RCC 7860 (cell line): ENCODE data around the gene TRAPPC14.

Experiments used
- DNase-seq: peaks from one replicate; pipeline ENCODE4 v3.0.0-alpha.2; 2015; ENCODE audit warnings: low spot score
- FAIRE-seq: peaks from 2 replicates; lab custom pipeline; 2012; peaks lifted over from hg19 to GRCh38; lab: Jason Lieb, UNC

TRAPPC14 gene

DNA sequence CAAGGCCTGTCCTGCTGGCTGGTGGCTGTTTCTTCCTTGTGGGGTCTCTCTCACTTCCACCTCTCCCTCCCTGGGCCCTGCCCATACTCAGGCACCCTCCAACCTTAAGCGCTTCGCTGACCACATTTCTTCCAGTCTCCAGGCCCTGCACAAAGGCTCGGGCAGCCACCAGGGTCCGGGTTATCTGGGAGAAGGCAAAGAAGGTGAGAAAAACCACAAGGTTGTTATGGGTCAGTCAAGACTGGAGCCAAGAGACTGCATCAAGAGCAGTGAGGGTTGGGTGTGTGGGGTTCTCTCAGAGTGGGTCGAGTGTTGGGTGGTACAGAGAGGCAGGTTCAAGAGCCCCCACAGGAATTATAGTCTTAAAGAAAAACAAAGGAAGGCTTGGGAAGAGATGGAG lies 16.1 kb upstream of the TRAPPC14 start:
- FAIRE-seq = no peak
- no peak for DNase-seq

DNA sequence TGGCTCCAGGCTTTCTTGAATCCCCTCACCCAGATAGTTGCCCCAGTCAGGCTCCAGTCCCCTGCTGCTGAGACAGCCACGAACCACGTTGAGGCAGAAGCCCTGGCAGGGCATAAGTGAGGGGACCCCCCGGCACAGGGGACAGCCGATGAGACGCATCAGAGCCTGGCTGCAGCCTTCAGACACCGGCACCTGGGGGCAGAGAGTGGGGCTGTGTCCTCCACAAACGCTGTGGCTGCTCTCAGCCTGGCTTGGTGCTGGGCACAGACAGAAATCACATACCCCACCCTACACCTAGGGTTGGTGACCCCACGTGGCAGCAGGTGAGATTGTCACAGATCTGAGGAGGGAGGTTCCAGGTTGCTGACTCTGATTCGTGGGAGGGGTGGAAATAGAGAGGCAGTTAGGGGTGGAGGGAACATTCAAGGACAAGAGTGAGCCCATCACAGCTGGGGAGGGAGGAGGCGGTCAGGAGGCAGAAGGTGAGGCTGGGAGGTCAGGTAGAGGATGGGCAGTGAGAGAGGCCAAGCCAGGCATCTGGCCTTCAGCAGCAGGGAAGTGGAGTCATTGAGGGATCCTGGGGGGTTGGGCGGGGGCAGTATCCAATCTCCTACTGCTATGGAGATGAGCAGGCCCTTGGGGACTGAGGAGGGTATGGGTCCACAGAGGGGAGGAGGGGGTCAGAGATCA lies 15.4 kb upstream of the TRAPPC14 start:
- DNase-seq (no peak), FAIRE-seq (no peak)

DNA sequence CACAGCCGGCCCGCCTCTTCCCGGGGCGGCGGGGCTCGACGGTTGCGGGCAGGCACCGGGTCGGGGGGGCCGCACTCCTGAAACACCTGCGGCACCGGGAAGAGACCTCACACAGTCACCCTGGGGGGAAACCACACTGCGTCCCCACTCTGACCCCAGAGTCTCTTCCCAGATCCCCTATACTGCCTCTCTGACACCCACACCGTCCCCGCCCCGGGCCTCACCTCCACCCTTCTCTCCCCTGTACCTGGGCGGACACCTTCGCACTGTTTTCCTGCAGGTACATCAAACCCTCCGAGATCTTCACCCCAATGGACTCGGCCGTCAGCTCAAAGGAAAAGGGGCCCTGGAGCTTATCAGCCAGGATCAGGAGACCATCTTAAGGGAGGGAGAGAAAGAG lies 13.3 kb upstream of the TRAPPC14 start:
- no peak for FAIRE-seq

DNA sequence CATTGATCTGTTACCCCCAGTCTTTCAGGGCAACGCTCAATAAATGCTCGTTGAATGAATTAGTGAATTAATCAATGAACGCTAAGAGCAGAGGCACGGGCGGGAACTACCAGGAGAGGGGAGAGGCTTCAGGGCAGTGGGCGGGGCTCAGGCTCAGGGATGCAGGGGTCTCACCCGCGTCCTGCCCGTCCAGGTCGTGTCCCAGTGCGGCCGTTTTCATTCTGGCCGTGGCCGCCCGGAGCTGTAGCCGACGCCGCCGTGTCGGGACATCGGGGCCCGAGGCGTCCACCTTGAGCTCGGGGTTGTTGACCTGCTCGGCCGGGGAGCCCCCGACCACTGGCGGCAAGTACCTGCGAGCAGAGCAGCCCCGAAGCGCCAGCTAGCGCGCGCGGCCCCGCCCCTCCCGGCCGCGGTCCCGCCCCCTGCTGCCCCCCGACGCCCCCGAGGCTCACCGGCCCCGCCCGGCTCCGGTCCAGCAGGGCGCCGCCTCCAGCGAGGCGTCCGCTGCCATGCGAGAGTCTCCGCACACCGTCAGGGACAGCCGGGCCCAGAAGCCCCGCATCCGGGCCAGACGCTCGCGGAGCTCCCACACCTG lies 12.7 kb upstream of the TRAPPC14 start:
- FAIRE-seq (no peak), DNase-seq (no peak)

More for the DNA sequence above, 13.3 kb upstream of the TRAPPC14 start:
- DNase-seq = no peak

DNA sequence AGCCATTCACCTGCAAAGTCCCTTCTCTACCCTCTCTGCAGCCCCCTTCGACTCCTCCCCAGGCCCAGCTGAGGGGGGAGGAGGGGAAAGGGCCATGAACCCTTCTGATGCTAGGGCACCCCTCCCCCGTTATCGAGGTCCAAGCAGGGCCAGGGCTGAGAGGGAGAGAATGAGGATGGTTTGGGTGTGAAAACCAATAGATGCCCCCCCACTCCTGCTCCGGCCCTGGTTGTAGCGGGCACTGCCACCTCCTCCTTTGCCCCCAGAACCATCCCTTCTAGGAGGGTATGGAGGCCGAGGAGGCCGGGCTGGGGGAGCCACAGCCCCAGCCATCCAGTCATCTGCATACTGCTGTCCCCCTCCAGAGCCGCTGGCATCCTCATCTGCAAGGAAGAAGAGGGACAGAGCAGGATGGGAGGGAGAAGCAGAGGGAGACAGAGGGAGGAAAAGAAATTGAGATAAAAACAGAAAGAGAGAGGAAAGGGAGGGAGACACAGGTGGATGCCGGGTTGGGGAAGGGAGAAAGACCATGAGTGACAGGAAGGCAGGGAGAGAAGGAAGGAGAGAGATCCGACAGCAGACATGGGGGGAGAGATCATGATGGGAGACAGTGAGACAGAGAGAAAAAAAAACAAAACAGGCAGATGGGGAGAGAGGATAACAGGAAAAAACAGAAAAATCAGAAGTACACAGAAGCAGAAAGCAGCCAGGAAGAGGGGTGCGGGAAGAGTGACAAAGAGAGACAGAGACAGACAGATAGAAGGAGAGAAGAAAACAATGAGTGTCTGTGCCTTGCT lies 11.8 kb upstream of the TRAPPC14 start:
- DNase-seq = no peak
- FAIRE-seq = no peak

DNA sequence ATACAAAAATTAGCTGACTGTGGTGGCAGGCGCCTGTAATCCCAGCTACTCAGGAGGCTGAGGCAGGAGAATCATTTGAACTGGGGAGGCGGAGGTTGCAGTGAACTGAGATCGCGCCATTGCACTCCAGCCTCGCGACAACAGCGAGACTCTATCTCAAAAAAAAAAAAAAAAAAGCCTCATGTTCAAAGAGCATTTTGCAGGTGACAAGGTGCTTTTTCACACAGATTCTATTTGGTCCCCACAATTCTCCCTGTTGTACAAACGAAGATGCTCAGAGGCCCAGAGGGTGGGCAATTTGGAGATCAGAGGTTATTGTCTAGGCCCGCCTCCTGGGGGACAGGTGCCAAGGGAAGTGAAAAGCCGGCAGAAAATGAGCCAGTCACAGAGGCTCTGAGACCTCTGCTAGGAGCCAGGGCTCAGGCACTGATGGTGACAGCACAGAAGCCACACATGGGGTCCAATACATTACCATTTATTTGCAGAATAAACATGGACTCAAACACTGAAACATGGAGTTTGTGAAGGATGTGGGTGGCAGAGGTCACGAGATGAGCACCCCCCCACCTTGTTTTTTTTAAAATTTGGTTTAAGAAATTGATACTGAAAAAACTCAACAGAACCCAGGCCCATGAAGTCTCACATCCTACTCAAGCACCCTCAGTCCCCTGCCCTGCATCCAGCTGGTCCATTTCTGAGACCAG lies 10.8 kb upstream of the TRAPPC14 start:
- FAIRE-seq (no peak), DNase-seq (no peak)

DNA sequence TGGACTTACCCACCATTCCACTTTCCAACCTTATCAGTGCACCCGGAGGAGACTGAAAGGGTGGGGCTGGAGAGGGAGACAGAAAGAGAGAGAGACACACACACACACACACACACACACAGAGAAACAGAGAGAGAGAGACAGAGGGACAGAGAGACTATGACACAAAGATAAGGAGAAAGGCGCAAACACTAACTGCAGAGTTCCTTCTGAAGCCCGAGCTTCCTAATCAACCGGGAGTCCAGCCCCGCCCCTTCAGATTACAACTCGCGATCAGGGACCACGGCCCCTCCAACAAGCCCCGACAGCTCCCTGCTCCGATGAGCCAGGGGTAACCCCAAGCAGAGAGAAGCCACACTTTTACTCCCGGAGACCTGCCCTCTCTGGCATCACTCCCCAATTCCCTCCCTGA lies 9.4 kb upstream of the TRAPPC14 start:
- FAIRE-seq (no peak), DNase-seq (no peak)

DNA sequence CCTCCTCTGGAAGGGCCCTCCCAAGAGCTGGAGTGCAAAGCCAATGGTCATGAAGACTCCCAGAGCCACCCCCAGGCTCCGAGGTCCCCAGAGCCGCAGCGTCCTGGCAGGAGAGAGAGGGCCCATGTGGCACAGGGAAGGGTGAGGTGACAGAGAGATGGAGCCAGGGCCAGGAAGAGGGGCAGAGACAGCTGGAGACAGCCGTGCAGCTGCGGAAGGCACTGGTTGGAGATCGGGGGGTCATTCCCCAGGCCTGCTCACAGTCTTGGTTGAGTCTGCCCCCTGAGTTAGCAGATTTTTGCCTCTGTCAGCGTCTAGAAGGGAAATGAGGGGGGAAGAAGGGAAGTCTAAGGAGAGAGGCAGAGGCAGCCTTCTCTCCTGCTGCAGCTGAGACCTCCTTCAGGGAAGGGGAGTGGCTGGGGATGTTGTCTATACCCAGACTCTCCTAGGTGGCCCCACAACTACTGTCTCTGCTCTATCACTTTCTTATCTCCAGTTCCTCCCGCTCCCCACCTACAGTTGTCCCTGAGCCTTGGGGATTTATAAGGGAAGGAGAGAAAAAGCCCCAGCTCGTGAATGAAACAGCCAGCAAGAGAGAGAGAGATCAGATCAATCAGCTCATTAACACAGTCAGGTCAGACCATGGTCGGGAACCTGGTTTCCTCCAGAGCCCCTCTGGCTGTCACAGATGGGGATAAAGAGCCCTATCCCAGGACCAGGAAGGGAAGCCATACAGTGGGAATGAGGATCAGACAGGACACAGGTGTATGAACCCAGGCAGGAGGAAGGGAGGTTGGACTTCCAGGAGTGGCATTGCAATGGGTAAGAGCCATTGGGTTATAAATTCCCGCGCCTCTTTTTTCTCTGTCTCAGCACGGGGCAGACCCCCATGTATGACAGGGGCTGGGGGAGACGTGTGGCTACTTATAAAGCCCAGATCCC lies 8.7 kb upstream of the TRAPPC14 start:
- FAIRE-seq (no peak), DNase-seq (no peak)

DNA sequence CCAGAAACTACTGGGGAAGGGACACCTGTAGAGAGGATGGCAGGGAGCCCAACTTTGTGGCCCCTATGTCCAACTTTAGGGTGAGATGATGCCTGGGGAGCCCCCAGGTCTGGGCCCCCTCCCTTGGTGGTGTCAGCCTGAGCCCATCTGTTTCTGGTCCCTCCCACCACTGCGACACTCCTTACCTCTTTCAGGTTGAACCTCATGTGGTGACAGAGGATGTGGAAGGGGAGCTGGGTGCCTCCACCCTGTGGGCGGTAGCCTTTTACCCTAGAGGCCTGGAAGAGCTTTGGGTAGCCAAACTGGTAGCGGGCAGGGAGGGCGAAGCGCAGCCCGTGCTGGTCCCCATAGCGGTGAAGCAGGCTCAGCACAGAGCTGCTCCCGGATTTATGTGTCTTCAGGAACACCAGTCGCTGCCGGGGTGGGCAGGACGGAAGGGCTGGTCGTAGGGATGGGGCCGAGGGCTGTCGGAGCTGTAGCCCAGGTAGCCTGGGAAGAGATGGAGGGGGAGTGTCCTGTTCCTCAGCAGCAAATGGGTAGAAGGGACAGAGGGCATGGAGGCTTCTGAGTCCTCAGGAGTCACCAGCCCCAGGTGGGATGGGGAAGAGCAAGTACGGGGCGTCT lies 7.9 kb upstream of the TRAPPC14 start:
- no peak for FAIRE-seq
- no peak for DNase-seq

DNA sequence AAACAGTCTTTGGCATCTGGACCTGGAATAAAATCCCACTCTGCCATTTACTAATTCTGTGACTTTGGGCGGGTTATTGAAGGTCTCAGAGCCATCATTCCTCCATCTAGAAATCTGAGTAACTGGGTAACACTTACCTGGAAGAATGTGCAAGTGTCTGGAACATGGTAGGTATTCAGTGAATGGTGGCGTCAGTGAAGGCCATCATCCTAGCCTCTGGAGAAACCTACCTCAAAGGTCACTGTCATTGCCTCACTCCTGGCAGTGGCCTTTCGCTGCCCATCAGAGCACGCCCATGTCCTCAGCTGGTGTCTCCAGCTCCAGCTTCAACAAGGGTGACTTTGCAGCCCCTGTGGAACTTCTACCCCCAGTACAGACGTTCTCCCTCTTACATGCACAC lies 5.3 kb upstream of the TRAPPC14 start:
- FAIRE-seq (no peak), DNase-seq (no peak)

DNA sequence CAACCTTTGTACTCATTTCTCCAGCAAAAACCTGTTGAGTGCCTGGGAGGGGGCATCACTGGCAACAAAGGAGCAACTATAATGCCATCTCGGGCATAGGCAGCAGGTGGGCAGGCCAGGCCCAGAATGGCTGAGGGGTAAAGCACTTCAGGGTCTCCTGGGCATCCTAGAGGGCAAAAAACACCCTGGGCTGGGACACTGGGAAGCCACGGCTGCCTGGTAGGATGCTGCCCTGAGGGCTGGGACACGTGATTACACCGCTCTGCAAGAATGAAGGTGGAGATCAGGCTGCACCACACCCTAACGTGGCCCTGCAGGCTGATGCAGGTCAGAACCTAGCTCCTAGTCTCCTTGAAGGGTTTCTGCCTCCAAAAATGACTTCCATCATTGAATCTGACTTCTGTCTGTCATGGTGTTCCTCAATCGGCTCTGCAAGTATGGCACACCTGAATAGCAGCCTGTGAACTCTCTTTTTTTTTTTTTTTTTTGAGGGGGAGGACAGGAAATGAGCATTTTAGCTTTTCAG lies 4.5 kb upstream of the TRAPPC14 start:
- DNase-seq (no peak), FAIRE-seq (no peak)

DNA sequence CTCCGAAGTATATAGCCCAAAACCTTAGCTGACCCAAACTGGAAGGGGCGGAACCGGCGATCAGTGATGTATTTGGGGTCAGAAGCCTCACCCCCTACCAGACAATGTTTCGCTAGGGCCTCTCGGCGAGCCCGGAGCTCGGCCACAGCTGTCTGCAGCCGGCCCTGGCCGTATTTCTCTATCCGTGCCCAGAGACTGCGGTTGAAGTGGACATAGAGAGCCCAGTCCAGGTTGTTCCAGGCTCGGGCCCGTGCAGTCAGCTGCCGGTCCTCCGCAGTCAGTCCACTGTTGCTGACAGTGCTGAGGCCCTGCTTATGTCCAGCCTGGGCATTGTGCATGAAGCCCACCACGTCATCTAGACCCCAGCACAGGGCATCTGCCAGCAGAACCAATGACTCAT lies 1.5 kb upstream of the TRAPPC14 start:
- FAIRE-seq (no peak), DNase-seq (no peak)

DNA sequence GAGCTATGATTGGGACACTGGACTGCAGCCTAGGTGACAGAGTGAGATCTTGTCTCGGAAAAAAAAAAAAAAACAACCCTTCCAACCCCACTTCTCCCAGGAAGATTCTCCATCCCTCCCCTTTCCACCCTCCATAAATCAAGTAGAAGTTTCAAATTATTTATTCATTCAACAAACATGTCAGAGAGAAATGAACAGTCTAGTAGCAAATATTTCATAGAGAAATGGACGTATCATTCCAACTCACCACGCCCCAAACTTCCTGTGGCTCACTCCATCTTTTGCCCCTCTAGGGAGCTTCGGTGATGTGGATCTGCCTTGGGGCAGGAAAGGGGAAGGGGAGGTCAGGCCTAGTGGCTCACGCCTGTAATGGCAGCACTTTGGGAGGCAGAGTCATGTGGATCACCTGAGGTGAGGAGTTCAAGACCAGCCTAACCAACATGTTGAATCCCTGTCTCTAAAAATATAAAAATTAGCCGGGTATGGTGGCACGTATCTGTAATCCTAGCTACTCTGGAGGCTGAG lies 638 bp upstream of the TRAPPC14 start:
- DNase-seq (no peak), FAIRE-seq (no peak)

DNA sequence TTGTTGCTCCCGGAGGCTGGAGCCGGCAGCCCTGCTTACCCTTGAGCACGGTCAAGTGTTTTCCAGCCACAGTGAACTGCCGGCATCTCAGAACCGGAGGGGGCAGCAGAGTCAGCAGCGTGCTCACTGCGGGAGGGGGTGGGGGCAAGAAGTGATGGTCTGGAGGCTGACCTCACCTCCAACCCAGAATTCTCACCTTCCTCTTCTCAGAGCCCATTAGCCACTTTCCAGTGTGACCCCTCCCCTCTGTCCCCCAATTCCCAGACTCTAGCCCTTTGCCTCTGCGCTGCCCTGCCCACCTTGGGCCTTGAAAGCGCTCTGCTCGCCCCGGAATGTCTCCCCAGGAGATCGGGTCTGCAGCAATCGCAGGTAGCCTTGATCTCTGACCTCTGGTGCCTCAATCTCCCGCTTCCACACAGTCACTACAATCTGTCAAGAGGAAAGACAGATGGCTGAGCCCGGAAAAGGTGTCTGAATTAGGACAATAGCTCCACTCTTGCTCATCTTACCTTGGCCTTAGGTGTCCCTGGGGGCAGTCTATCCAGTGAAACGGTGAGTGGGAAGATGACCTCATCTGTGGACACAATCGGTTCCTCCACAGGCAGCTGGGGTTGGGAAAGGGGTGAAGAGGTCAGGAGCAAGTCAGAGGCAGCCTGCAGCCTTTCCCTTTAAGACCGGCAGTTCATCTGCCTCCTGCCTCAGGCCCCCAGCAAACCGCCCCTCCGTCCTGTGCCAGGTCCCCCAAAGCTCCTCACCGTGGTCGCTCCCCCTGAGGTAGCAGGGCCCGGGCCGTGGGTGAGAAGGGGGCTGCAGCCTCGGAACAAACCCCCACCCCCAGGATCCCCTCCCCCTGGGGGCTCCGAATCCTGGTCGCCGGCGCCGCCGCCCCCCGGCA lies 942 bp downstream of the TRAPPC14 start:
- FAIRE-seq = no peak
- peak; percentile 80 for DNase-seq

DNA sequence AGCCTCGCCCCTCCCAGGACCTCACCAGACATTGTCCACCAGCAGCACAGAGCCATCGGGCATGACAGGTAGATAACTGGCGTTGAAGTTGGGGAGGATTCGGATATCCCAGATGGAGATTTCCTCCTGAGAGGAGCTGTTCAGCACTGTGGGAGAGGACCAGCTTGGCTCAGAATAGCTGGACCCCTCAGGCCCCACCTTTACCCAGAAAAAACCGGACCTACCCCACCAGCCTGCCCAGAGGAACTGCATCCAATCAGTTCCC lies 1.5 kb downstream of the TRAPPC14 start:
- FAIRE-seq (no peak), DNase-seq (no peak)

DNA sequence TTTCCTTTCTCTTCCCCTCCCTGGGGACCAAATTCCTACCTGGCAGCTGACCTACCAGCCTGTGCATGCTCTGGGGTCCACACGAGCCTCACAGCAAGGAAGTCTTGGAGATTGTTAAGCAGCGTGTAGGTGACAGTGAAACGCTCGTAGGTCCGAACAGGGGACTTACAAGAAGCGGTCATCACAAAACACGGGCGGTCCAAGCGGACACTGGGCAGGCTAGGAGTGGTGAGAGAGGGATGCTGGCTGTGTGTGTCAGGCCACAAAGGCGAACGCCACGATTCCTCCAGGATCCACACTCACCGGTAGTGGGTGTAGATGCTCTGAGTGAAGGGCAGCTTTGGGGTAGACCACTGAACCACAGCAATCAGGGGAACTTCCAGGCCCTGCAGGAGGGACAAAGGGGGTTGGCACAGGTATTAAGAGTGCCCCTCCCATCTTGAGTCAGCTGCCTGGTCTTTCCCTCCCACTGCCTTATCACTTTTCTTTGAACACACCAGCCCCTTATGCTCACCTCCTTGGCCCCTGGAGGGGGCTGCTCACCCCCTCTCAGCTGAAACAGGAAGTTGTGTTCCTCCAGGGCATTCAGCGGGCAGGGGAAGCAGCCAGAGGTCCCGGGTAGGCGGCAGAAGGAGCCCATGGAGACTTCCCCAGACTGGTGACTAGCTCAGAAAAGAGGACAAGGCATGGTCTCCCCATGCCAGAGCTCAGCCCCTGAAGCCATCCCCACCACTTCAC lies 2.0 kb downstream of the TRAPPC14 start:
- no peak for FAIRE-seq
- no peak for DNase-seq

DNA sequence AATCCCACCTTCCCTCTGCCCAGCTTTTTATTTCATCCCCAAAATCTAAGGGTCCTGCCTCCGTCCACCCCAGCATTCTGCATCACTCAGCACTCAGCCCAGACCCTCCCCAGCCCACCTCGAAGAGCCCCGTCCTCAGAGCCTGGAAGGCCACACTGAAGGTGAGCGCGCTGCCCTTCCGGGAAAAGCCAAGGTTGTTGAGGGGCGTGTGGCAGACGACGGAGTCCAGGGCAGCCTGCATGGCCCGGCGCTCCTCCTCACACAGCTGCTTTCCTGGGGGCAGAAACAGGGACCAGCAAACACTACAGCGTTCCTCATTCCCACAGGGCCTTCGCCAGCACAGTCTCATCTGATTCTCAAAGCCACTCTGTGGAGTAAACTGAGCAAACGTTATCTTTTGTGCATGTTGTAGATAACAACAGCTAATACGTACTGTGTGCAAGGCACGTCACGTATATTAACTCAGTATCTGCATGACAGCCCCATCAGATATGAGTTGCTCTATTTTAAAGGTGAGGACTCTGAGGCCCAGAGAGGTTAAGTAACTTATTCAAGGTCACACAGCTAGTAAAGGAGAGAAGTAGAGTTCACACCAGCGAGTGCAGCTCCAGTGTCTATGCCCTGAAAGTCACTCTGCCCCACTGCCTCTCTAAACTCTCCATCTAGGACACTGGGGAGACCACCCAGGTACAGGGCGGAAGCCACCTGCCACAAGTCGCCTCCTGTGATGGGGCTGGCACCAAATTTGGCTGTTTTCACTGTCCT lies 2.8 kb downstream of the TRAPPC14 start:
- no peak for FAIRE-seq
- no peak for DNase-seq
